Thyroid gland (tissue), 4 donors: ENCODE results near the gene SELENOI.

Experiments used
- CTCF ChIP-seq, 6 experiments: fragments of 200-600 bp in 3 of 6; fragments of 450-650 bp in 3 of 6; sonication (generic) in 3 of 6; IDR thresholded peaks; one replicate each; pipeline ENCODE4 v1.5.1; 2016 to 2019; ENCODE audit warnings: antibody characterized with exemption in 6 of 6, mild to moderate bottlenecking in 2 of 6, inconsistent platforms in 1 of 6, moderate library complexity in 1 of 6
- POLR2A ChIP-seq, 2 donors: fragments of 450-650 bp; IDR thresholded peaks; one replicate each; pipeline ENCODE4 v1.6.1; 2017; ENCODE audit warnings: antibody characterized with exemption in 2 of 2, mild to moderate bottlenecking in 2 of 2, moderate library complexity in 1 of 2

GRCh38 chr2:26435106-26435505, 89.2 kb downstream of the SELENOI start:
- TF ChIP-seq CTCF (IDR thresholded peaks at IDR 0.05) (no peak), POLR2A (IDR thresholded peaks at IDR 0.05) (no peak)
